HepG2 (cell line): Measurements from ENCODE around the gene TMEM117.

Experiments
- CTCF ChIP-seq: sonication (generic); formaldehyde crosslinking; IDR thresholded peaks from 2 replicates; pipeline ENCODE4 v1.5.0; 2020; ENCODE audit warnings: mild to moderate bottlenecking, missing genetic modification reagents, moderate library complexity
- ELF4 ChIP-seq: sonication (generic); formaldehyde crosslinking; IDR thresholded peaks from 2 replicates; pipeline ENCODE4 v1.5.0; 2020; ENCODE audit warnings: missing genetic modification reagents, mild to moderate bottlenecking, moderate library complexity, borderline replicate concordance
- FOXJ3 ChIP-seq: sonication (generic); formaldehyde crosslinking; IDR thresholded peaks from 2 replicates; pipeline ENCODE4 v1.4.0; 2020; ENCODE audit warnings: missing genetic modification reagents, mild to moderate bottlenecking, borderline replicate concordance
- HOMEZ ChIP-seq: IDR thresholded peaks from 2 replicates; pipeline ENCODE4 v1.6.1; 2016; ENCODE audit warnings: low read depth
- MTF1 ChIP-seq: sonication (generic); formaldehyde crosslinking; IDR thresholded peaks from 2 replicates; pipeline ENCODE4 v1.5.0; 2020; ENCODE audit warnings: missing genetic modification reagents
- MXI1 ChIP-seq: IDR thresholded peaks from 3 replicates; pipeline ENCODE4 v1.6.1; 2012; ENCODE audit warnings: low read depth, low read length, inconsistent platforms, borderline replicate concordance
- POLR2AphosphoS5 ChIP-seq: IDR thresholded peaks from 2 replicates; pipeline ENCODE4 v1.6.1; 2012; ENCODE audit warnings: low read depth, low read length
- REST ChIP-seq, 2 experiments: IDR thresholded peaks; 2 replicates each; pipeline ENCODE4 v1.6.1; 2011 to 2012; ENCODE audit warnings: low read length in 2 of 2, borderline replicate concordance in 1 of 2, low read depth in 1 of 2, mild to moderate bottlenecking in 1 of 2, moderate library complexity in 1 of 2
- TCF12 ChIP-seq, 2 experiments: fragments of 450-650 bp in 1 of 2; sonication (generic) in 1 of 2; formaldehyde crosslinking in 1 of 2; IDR thresholded peaks; 2 replicates each; pipeline versions ENCODE4 v1.6.1 to v1.8.0; 2017 to 2022; ENCODE audit warnings: antibody characterized with exemption in 1 of 2, mild to moderate bottlenecking in 1 of 2, missing genetic modification reagents in 1 of 2, moderate library complexity in 1 of 2
- ZNF274 ChIP-seq: sonication (generic); formaldehyde crosslinking; IDR thresholded peaks from 2 replicates; pipeline ENCODE4 v1.5.1; 2020; ENCODE audit warnings: mild to moderate bottlenecking, missing genetic modification reagents
- ZNF337 ChIP-seq: sonication (generic); formaldehyde crosslinking; IDR thresholded peaks from 2 replicates; pipeline ENCODE4 v1.5.1; 2020; ENCODE audit warnings: missing genetic modification reagents, low read depth, mild to moderate bottlenecking, borderline replicate concordance
- ZNF691 ChIP-seq: sonication (generic); formaldehyde crosslinking; IDR thresholded peaks from 2 replicates; pipeline ENCODE4 v1.4.0; 2020; ENCODE audit warnings: missing genetic modification reagents, low read depth, mild to moderate bottlenecking, borderline replicate concordance

- TF ChIP-seq ZNF691, result no peak
- TF ChIP-seq HOMEZ (CRISPR knock-in tag), result no peak
- no peak for TF ChIP-seq POLR2AphosphoS5
- no peak for TF ChIP-seq ZNF337 (CRISPR knock-in tag)
- TF ChIP-seq CTCF (CRISPR knock-in tag), result no peak
- TF ChIP-seq MTF1 (CRISPR knock-in tag), result no peak
- no peak for TF ChIP-seq FOXJ3 (CRISPR knock-in tag)
- TF ChIP-seq MXI1, result no peak
- no peak for TF ChIP-seq TCF12 (IDR thresholded peaks at IDR 0.05)
- TF ChIP-seq TCF12 (CRISPR knock-in tag; IDR thresholded peaks at IDR 0.05), result no peak
- TF ChIP-seq REST (IDR thresholded peaks at IDR 0.05; ENCODE audit: borderline replicate concordance in 1 of 2, low read depth in 1 of 2, low read length in 2 of 2), result no peak
- TF ChIP-seq ELF4 (CRISPR knock-in tag), result no peak
- TF ChIP-seq ZNF274 (CRISPR knock-in tag), result no peak
These were observed 132.9 kb downstream of the TMEM117 start for GRCh38 chr12:43968736-43969135.
